ENCODE measurements around the gene SDCCAG8. TPM values are rescaled to one million over a fixed set of nuclear protein-coding genes. Genes with fewer than 3 reads are reported as not detected.

SDCCAG8 gene
- total RNA-seq, 1 experiment from 2014 or later: 14.0 TPM

DNA sequence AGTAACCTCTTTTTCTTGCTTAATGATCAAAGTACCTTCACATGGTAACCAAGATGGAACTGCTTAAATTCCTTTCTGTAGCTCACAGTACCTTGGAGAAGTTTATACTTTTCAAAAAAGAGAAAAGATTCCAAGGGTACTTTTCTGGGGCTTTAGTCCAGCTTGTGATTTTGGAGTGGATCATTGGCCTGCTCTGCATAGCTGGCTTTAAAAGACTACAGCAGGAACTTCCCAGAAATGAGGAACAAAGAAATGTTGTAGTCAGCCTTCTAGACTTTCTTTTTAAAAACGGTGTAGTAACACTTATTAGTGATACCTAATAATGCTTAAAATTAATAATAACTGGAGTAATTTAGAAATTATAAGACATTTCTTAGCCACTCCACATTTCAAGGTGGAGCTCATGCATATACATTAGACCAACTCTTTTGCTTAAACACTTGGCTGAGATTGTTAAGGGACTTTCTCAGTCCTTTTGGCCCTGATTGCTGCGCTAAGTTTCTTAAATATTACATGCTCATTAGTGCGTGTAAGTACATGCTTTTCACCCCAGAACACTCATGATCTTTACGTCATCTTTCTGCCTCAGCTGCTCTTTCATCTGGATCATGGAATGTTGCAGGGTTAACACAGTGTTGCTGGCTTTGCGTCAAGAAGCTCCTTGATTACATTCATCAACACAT lies 57.3 kb downstream of the SDCCAG8 start:
- H3K27me3 ChIP-seq (ENCODE audit: control insufficient read depth, insufficient read depth, low read length): no peaks in the 10 kb centered on the region
- H3K36me3 ChIP-seq (ENCODE audit: control insufficient read depth, insufficient read depth, low read length): no peaks in the 10 kb centered on the region
- ChIA-PET CTCF (interaction anchor here (0.6 kb wide), 1 partner anchor 79 kb away, joined by 3 read pairs; no protein-coding TSS in a partner anchor), POLR2A (no interaction called here)
- H3K4me3 ChIP-seq (ENCODE audit: low read depth in 2 of 2, low read length in 2 of 2): no peak overlapping the region
- H3K9me3 ChIP-seq (ENCODE audit: control insufficient read depth, insufficient read depth, low read depth, low read length): no peaks in the 10 kb centered on the region
- no peak for TF ChIP-seq SIN3A (IDR thresholded peaks at IDR 0.05; ENCODE audit: borderline replicate concordance, insufficient read depth, low read depth, low read length)
- TF ChIP-seq, protein P1, sequence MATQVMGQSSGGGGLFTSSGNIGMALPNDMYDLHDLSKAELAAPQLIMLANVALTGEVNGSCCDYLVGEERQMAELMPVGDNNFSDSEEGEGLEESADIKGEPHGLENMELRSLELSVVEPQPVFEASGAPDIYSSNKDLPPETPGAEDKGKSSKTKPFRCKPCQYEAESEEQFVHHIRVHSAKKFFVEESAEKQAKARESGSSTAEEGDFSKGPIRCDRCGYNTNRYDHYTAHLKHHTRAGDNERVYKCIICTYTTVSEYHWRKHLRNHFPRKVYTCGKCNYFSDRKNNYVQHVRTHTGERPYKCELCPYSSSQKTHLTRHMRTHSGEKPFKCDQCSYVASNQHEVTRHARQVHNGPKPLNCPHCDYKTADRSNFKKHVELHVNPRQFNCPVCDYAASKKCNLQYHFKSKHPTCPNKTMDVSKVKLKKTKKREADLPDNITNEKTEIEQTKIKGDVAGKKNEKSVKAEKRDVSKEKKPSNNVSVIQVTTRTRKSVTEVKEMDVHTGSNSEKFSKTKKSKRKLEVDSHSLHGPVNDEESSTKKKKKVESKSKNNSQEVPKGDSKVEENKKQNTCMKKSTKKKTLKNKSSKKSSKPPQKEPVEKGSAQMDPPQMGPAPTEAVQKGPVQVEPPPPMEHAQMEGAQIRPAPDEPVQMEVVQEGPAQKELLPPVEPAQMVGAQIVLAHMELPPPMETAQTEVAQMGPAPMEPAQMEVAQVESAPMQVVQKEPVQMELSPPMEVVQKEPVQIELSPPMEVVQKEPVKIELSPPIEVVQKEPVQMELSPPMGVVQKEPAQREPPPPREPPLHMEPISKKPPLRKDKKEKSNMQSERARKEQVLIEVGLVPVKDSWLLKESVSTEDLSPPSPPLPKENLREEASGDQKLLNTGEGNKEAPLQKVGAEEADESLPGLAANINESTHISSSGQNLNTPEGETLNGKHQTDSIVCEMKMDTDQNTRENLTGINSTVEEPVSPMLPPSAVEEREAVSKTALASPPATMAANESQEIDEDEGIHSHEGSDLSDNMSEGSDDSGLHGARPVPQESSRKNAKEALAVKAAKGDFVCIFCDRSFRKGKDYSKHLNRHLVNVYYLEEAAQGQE (IDR thresholded peaks at IDR 0.05; ENCODE audit: insufficient read depth in 1 of 2, low read depth in 2 of 2, low read length in 1 of 2): no peak
- TF ChIP-seq POLR2AphosphoS5 (IDR thresholded peaks at IDR 0.05; ENCODE audit: low read depth, low read length): no peak
- TF ChIP-seq TCF7L2 (IDR thresholded peaks at IDR 0.05; ENCODE audit: low read depth, low read length): no peak
- no peak for TF ChIP-seq CTCF (IDR thresholded peaks at IDR 0.05)
- in situ Hi-C loops (cut with HindIII; ENCODE audit: low pct_unique_long_range_greater_than_20kb, low sequenced_read_pairs) (no loop called here), intact Hi-C loops (cut with micrococcal nuclease; ENCODE audit: unreplicated experiment) (no loop called here)
- DNase-seq (ENCODE audit: low read depth, low spot score) (no peak), ATAC-seq (no peak)
- no TSS peak for BruUV-seq (replicated peaks)
- no peaks in the 10 kb centered on the region for H3K4me1 ChIP-seq (ENCODE audit: control insufficient read depth, insufficient read depth, low read length)
- no peak overlapping the region for H3K27ac ChIP-seq (ENCODE audit: low read length)

- POLR2A ChIA-PET: no interaction called here
- no peaks in the 10 kb centered on the region for H3K9me3 ChIP-seq (ENCODE audit: control insufficient read depth, insufficient read depth, low read depth, low read length)
- DNase-seq (ENCODE audit: low read depth, low spot score): no peak
These were observed 58.0 kb downstream of the SDCCAG8 start for GRCh38 chr1:243313635-243314536.

More at GRCh38 chr1:243313635-243314536, 58.0 kb downstream of the SDCCAG8 start:
- CTCF ChIA-PET: no interaction called here
- in situ Hi-C loops (cut with HindIII; ENCODE audit: low pct_unique_long_range_greater_than_20kb, low sequenced_read_pairs) (no loop called here), intact Hi-C loops (cut with micrococcal nuclease; ENCODE audit: unreplicated experiment) (no loop called here)
- no peak for TF ChIP-seq POLR2AphosphoS5 (IDR thresholded peaks at IDR 0.05; ENCODE audit: low read depth, low read length)
- no TSS peak for BruUV-seq (replicated peaks)
- Histone ChIP-seq H3K4me3 (ENCODE audit: low read depth in 2 of 2, low read length in 2 of 2) (no peak overlapping the region), H3K36me3 (ENCODE audit: control insufficient read depth, insufficient read depth, low read length) (no peaks in the 10 kb centered on the region), H3K27ac (ENCODE audit: low read length) (no peak overlapping the region), H3K27me3 (ENCODE audit: control insufficient read depth, insufficient read depth, low read length) (no peaks in the 10 kb centered on the region), H3K4me1 (ENCODE audit: control insufficient read depth, insufficient read depth, low read length) (no peaks in the 10 kb centered on the region)
- ATAC-seq: no peak
